ENCODE measurements around the gene TMEM62. TPM values are rescaled to one million over a fixed set of nuclear protein-coding genes. Genes with fewer than 3 reads are reported as not detected.

TMEM62 gene
- total RNA-seq, 1 donor from 2014 or later, result 11.5 TPM

DNA sequence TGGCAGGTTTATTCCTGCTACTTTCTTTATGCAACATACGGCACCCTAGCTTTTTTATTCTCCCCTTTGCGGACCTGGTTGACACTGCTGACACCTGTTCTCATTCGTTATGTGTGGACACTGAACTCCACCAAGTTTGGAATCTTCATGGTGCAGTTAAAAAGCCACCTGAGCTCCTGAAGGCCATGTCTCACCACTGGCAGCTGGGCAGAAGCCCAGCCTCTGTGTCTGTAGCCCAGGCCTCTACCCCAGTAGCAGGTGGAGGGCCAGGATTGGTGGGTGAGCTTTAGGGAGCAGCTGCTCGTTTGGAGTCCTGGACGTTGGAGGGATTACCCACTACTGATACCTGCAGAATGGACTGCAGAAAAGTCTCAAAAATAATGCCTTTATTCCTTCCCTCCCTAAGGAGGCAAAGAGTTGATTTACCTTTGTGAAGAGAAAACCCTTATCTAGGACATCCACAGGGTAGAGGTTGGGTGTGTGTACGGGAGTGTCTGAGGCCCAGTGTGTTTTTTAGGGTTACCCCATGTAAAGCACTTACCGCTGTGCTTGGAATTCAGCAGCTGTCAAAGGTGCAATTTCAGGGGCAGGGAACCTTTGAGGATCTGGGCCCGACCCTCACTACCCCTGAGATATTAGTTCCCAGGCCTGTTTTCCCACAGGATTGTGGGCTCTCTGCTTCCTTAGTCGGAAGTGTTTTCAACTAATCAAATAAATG lies 51.2 kb downstream of the TMEM62 start:
- no peak for DNase-seq (ENCODE audit: extremely low spot score, unreplicated experiment)
- H3K4me3 Mint-ChIP-seq, result peak overlapping the region; percentile 95
- H3K27ac Mint-ChIP-seq, result peak overlapping the region; percentile 90

DNA sequence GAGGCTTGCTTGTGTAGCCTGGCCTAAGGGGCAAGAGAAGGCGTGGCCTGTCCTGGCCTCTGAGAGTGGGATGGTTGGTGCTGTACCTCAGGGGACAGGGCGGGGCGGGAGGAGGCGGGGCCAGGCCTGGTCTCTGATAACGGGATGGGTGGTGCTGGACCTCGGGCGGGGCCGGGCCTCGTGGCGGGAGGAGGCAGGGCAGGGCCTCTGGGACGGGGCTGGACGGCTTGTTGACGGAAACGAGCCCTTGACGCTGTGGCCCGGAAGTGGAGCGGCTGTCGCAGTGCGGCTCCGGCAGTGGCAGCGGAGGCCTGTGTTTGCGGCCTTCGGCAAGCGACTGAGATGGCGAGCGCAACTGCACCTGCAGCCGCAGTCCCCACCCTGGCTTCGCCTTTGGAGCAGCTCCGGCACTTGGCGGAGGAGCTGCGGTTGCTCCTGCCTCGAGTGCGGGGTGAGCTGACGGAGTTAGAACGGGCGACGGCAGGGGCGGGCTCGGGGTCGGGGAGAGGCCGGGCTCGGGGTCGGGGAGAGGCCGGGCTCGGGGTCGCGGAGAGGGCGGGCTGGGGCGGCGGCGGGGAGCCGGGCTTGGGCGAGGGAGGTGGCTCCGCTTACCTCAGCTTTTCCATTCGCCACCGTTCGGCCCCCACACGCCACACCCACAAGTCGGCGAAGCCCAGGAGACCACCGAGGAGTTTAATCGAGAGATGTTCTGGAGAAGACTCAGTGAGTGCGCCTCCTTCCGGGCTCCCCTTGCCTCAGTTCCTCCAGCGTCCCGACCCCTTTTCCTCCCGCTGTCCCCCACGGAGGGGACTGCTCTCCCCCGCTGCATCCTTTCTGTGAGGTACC lies 52.0 kb downstream of the TMEM62 start, which contains the start of gene CCNDBP1:
CCNDBP1 (plus strand) TSS at position 247 of the 846 bp plus-strand sequence; CDS start at position 343, 96 bp downstream.
- peak; percentile 88 for DNase-seq (ENCODE audit: extremely low spot score, unreplicated experiment)
- Mint-ChIP-seq H3K36me3 (peaks cover 7% of the 10 kb centered on the region), H3K27ac (peak within 1 kb of the TSS; percentile 90), H3K9me3 (no peaks in the 10 kb centered on the region), H3K4me1 (ENCODE audit: unreplicated experiment) (peaks cover 4% of the 10 kb centered on the region), H3K27me3 (no peaks in the 10 kb centered on the region), H3K4me3 (peak within 1 kb of the TSS; percentile 95)
- TF ChIP-seq, protein P1, sequence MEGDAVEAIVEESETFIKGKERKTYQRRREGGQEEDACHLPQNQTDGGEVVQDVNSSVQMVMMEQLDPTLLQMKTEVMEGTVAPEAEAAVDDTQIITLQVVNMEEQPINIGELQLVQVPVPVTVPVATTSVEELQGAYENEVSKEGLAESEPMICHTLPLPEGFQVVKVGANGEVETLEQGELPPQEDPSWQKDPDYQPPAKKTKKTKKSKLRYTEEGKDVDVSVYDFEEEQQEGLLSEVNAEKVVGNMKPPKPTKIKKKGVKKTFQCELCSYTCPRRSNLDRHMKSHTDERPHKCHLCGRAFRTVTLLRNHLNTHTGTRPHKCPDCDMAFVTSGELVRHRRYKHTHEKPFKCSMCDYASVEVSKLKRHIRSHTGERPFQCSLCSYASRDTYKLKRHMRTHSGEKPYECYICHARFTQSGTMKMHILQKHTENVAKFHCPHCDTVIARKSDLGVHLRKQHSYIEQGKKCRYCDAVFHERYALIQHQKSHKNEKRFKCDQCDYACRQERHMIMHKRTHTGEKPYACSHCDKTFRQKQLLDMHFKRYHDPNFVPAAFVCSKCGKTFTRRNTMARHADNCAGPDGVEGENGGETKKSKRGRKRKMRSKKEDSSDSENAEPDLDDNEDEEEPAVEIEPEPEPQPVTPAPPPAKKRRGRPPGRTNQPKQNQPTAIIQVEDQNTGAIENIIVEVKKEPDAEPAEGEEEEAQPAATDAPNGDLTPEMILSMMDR (conservative IDR thresholded peaks at IDR 0.05), result peak; percentile 66

More for the DNA sequence above, 51.2 kb downstream of the TMEM62 start:
- H3K27me3 Mint-ChIP-seq, result no peaks in the 10 kb centered on the region
- H3K36me3 Mint-ChIP-seq, result peaks cover 6% of the 10 kb centered on the region
- TF ChIP-seq, protein P1 (conservative IDR thresholded peaks at IDR 0.05), result no peak
- peaks cover 4% of the 10 kb centered on the region for H3K4me1 Mint-ChIP-seq (ENCODE audit: unreplicated experiment)
- H3K9me3 Mint-ChIP-seq, result no peaks in the 10 kb centered on the region

DNA sequence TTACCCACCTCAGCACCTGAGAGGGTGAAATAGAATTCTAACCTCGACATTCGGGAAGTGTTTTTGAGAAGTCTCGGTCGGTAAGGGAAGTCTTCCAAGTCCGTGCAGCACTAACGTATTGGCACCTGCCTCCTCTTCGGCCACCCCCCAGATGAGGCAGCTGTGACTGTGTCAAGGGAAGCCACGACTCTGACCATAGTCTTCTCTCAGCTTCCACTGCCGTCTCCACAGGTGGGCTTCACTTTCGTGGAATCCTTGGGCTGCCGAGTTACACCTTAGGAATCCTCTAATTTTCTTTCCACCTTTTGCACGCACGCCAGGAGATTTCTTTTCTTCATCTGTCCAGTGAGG lies 52.6 kb downstream of the TMEM62 start:
- peaks cover 4% of the 10 kb centered on the region for H3K4me1 Mint-ChIP-seq (ENCODE audit: unreplicated experiment)
- H3K36me3 Mint-ChIP-seq, result peaks cover 10% of the 10 kb centered on the region
- no peak for DNase-seq (ENCODE audit: extremely low spot score, unreplicated experiment)
- peak overlapping the region; percentile 95 for H3K4me3 Mint-ChIP-seq
- H3K9me3 Mint-ChIP-seq, result no peaks in the 10 kb centered on the region
- H3K27ac Mint-ChIP-seq, result peak overlapping the region; percentile 90
- TF ChIP-seq, protein P1 (conservative IDR thresholded peaks at IDR 0.05), result peak; percentile 16
- no peaks in the 10 kb centered on the region for H3K27me3 Mint-ChIP-seq

DNA sequence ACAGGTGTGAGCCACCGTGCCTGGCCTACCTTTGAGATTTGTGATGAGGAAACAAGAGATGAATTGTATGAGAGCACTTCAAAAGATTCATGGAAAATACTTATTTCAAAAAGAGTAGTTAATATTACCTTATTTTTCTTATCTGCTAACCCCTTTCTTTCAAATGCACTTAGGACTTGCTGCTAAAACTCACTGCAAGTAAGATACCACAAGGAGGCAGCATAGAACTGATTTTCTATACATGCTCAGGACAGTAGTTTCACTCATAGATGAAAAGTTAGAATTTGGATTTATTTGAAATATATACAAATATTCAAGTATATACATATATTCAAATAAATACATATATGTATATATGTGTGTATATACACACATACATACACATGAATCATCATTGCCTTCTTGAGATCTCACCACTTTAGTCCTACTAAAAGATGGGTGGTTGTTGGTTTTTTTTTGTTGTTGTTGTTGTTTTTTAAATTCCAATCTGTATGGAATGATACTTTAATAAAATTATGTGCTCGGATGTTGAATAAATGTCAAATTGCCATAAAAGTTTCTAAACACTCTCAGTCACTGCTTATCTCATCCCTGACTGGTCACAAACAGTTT lies 54.3 kb downstream of the TMEM62 start:
- TF ChIP-seq, protein P1 (conservative IDR thresholded peaks at IDR 0.05), result peak; percentile 78
- Mint-ChIP-seq H3K36me3 (peaks cover 14% of the 10 kb centered on the region), H3K9me3 (no peaks in the 10 kb centered on the region), H3K27me3 (no peaks in the 10 kb centered on the region), H3K4me3 (peak overlapping the region; percentile 79), H3K4me1 (ENCODE audit: unreplicated experiment) (peaks cover 4% of the 10 kb centered on the region), H3K27ac (peak overlapping the region; percentile 59)
- DNase-seq (ENCODE audit: extremely low spot score, unreplicated experiment), result no peak

DNA sequence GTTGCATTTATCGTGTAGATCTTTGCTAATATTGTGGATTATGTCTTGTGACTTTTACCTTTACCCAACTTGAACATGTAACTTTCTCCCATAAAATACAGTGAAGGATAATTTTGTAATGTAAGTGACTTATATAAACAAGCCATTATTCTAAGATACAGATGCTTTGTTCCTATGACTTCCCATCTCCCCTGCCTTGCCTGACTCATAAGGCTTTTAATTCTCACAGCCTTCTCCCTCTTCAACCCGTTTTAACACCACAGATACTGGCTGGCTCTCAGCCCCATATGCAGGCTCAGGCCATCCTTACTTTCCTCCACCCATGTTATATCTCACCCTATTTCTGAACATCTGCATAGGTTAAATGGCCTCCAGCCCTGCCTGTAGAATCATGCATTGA lies 55.9 kb downstream of the TMEM62 start:
- Mint-ChIP-seq H3K9me3 (no peaks in the 10 kb centered on the region), H3K4me3 (no peak overlapping the region), H3K4me1 (ENCODE audit: unreplicated experiment) (peaks cover 4% of the 10 kb centered on the region), H3K27ac (no peak overlapping the region), H3K36me3 (peaks cover 11% of the 10 kb centered on the region), H3K27me3 (no peaks in the 10 kb centered on the region)
- no peak for DNase-seq (ENCODE audit: extremely low spot score, unreplicated experiment)
- TF ChIP-seq, protein P1 (conservative IDR thresholded peaks at IDR 0.05), result no peak

Data from type B pancreatic cell (in vitro differentiated cells).